NCI-H774 (cell line): ENCODE measurements around the gene EDRF1.

Experiments
- DNase-seq: peaks from one replicate; lab custom pipeline; 2025; lab: John Stamatoyannopoulos, UW

EDRF1 gene

DNA sequence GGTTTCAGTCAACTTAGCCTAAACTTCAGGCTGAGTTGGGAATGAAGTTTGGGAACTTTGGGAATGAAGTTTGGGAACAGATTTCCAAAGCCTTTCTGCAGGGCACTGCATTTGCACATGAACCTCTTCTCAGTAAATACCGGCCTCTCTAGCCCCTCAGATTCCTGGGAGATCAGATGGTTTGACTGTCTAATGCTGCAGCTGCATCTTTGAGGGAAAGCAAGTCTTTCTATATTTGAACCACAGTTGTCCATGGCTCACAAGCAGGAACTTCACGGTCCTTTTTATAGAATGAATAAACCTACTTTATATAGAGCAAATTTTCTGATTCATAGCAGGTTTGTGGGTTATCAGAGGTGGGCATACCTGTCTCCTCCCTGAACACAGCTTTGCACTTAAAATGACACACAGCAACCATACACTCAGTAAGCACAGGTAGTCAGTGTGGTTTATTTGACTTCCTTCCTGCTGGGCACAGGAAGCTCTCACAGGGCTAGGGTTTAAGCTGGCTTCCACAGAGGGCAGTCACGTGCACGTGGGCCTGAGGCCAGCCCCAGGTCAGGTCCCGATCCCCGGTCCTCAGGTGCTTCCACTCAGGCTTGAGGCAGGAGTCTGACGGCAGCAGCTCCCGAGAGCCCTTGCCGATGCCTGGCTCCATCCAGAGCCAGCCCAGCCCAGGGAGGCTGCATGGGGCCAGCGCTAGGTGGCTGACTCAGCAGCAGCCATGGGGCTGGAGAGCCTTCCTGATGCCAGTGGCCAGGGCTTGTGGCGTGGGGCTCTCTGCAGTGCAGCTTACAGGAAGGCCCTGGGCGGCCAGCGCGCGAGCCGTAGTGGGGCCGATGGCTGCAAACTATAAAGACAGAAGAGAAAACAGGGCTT, 68.9 kb downstream of the EDRF1 start:
- no peak for DNase-seq

DNA sequence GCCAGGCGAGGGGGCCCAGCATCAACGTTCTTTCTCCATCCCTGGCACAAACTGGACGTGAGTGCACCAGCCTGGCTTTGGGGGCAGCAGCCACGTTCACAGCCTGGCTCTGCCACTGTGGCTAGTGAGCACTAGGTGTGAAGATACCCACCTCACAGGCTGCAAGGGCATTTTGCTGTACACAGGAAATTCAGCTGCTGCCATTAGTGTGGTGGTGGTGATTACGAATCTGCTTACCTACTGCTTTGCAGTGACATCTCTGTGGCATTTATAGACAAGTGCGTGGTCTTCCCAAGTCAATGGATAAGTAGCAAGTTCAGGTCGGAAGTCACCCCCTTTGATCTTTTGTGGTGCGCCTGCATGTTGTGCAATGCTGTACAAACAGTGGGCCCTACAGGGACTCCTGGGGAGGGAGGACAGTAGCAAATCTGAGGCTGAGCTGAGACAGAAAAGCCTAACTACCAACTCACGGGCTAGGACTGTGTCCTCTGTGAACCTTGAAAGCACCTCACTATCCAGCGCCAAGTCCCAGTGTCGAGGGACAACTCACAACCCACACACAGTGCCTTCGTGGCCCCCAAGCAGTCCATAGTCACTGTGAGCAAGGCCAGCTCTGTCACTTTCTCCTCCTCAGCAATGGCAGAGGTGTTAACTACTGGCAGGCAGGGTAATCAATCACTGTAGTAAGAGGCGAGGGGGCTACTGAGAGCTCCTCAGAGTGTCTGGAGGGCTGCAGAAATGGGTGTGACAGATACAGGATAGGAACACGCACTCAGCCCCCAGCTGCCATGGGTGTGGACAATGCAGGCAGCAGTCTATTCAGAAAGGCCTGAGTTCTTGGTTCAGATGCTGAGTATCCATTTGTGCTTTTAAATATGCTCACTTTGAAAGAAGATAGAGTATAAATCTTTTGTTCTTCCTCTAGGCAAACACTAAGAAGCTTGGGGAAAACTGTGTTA, 73.1 kb downstream of the EDRF1 start:
- no peak for DNase-seq

GRCh38 chr10:125795128-125795527, 75.6 kb downstream of the EDRF1 start:
- no peak for DNase-seq

- DNase-seq = no peak
Measured at GRCh38 chr10:125795637-125796190, 76.2 kb downstream of the EDRF1 start.

- DNase-seq = no peak
Measured at GRCh38 chr10:125797424-125797823, 77.9 kb downstream of the EDRF1 start.

GRCh38 chr10:125797994-125798662, 78.6 kb downstream of the EDRF1 start:
- DNase-seq = no peak

- DNase-seq = no peak
Measured at GRCh38 chr10:125799451-125800182, 80.1 kb downstream of the EDRF1 start.

- no peak for DNase-seq
Measured at GRCh38 chr10:125801574-125801973, 82.1 kb downstream of the EDRF1 start.

GRCh38 chr10:125802131-125802530, 82.6 kb downstream of the EDRF1 start:
- no peak for DNase-seq

DNA sequence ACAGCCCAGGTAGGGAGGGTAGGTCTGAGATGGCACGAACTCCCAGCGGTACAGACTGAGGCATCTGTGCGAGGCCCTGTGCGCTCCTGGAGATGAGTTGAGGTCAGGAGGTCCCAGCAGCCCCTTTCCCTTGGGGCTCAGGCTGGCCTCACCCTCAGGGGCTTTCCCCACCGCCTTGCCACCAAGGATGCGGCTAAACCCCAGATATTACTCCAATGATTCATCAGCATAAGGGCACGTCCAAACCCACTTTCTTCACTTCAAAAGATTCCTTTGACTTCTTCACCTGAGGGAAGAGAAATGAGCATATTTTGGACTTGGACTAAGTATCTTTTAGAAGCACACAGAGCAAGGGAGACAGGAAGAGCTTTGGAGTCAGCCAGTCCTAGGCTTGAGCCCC, 83.2 kb downstream of the EDRF1 start:
- DNase-seq = no peak

DNA sequence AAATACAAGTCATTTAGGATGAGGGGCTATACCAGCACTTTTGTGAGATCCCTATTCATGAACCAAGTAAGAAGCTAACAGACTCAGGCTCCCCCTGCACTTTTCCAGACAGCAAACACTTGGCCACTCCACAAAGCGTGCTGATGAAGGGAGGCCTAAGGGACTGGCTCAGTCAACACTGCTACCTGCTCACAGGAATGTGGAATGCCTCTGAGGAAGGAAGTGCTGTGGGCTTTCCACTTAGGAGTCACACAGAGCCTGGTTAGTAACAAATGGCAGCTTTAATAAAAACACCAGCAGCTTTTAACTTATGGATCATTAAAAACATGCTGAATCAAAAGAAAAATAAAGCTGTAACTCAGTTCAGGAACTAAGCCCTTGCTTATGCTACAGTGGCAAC, 88.5 kb downstream of the EDRF1 start:
- DNase-seq = no peak

GRCh38 chr10:125811251-125811650, 91.7 kb downstream of the EDRF1 start:
- DNase-seq = no peak

DNA sequence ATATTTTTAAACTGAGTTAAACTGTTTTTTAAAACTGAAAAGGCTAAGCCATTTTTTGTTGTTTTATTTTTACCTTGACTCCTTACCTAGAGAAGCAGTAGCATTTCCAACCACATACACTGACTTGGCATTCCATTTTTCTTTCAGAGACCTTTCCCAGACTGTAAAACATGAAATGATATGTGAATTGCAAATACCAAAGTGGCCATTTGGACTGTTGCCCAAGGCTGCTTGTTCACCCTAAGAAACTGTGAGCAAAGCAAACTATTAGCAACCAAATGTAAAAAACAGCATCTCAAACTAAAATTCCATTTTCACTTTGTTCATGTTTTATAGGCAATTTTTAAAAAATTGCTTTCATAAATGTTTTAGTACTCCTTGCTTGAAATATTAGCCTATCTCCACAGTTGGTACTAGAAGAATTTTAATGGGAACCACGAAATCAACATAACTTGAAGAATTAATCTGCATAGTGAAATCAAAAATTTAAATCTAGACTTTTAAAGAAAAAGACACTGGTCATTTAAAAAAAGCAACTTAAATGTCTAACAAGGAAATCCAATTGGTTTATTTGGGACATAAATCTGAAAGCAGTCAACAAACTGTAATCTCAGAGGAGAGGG, 92.7 kb downstream of the EDRF1 start:
- DNase-seq = no peak
